ENCODE data around the gene TMEM123. TPM values are rescaled to one million over a fixed set of nuclear protein-coding genes. Genes with fewer than 3 reads are reported as not detected.

The TMEM123 gene
- total RNA-seq, 1 experiment from 2014 or later = 116 TPM

- no peaks in the 10 kb centered on the region for H3K4me1 Mint-ChIP-seq
- no peak for DNase-seq (ENCODE audit: low spot score)
- no peaks in the 10 kb centered on the region for H3K27me3 Mint-ChIP-seq (ENCODE audit: low read depth)
- no peak for TF ChIP-seq NR2C2 (CRISPR knock-in tag; IDR thresholded peaks at IDR 0.05)
- no peak for TF ChIP-seq GRHL2 (CRISPR knock-in tag; IDR thresholded peaks at IDR 0.05; ENCODE audit: insufficient replicate concordance, severe bottlenecking)
- no peak for TF ChIP-seq STAT6 (CRISPR knock-in tag; conservative IDR thresholded peaks at IDR 0.05; ENCODE audit: low read depth)
- TF ChIP-seq EMX1 (CRISPR knock-in tag; IDR thresholded peaks at IDR 0.05) = no peak
- no peak for TF ChIP-seq ZNF232 (CRISPR knock-in tag; IDR thresholded peaks at IDR 0.05)
- no peak for TF ChIP-seq ZBTB21 (CRISPR knock-in tag; IDR thresholded peaks at IDR 0.05; ENCODE audit: borderline replicate concordance)
- H3K9me3 Mint-ChIP-seq = no peaks in the 10 kb centered on the region; the same call in 1 of the 2 replicates
- peaks cover 55% of the 10 kb centered on the region for H3K36me3 Mint-ChIP-seq
- no peak for ATAC-seq
- ChIA-PET POLR2A (no interaction called here), CTCF (interaction anchor here (0.9 to 3.2 kb wide), 4 partner anchors 24 to 299 kb away, joined by 3 to 8 read pairs (median 4); no protein-coding TSS in a partner anchor)
- no peak overlapping the region for H3K4me3 Mint-ChIP-seq
- no peak overlapping the region for H3K27ac Mint-ChIP-seq
Measured at GRCh38 chr11:102367364-102367763, 85.2 kb downstream of the TMEM123 start.

- Mint-ChIP-seq H3K27me3 (ENCODE audit: low read depth) (no peaks in the 10 kb centered on the region), H3K27ac (no peak overlapping the region), H3K36me3 (peaks cover 62% of the 10 kb centered on the region), H3K4me3 (no peak overlapping the region), H3K9me3 (no peaks in the 10 kb centered on the region; the same call in 1 of the 2 replicates), H3K4me1 (no peaks in the 10 kb centered on the region)
- CTCF ChIA-PET = no interaction called here
- POLR2A ChIA-PET = no interaction called here
- ATAC-seq = no peak
- no peak for DNase-seq (ENCODE audit: low spot score)
- TF ChIP-seq ZBTB21 (CRISPR knock-in tag; IDR thresholded peaks at IDR 0.05; ENCODE audit: borderline replicate concordance) = no peak
- no peak for TF ChIP-seq ZNF232 (CRISPR knock-in tag; IDR thresholded peaks at IDR 0.05)
- TF ChIP-seq ZNF317 (CRISPR knock-in tag; IDR thresholded peaks at IDR 0.05; ENCODE audit: borderline replicate concordance, low read depth) = no peak
- TF ChIP-seq ZNF121 (CRISPR knock-in tag; IDR thresholded peaks at IDR 0.05) = no peak
- TF ChIP-seq NFE2L1 (CRISPR knock-in tag; IDR thresholded peaks at IDR 0.05) = no peak
- TF ChIP-seq SOX15 (CRISPR knock-in tag; IDR thresholded peaks at IDR 0.05) = no peak
- TF ChIP-seq ETV6 (CRISPR knock-in tag; IDR thresholded peaks at IDR 0.05) = no peak
- no peak for TF ChIP-seq ATF6 (CRISPR knock-in tag; IDR thresholded peaks at IDR 0.05)
- TF ChIP-seq GRHL2 (CRISPR knock-in tag; IDR thresholded peaks at IDR 0.05; ENCODE audit: insufficient replicate concordance, severe bottlenecking) = no peak
- no peak for TF ChIP-seq NR1H2 (CRISPR knock-in tag; IDR thresholded peaks at IDR 0.05)
- no peak for TF ChIP-seq ZNF512 (CRISPR knock-in tag; IDR thresholded peaks at IDR 0.05; ENCODE audit: borderline replicate concordance)
- no peak for TF ChIP-seq E2F5 (CRISPR knock-in tag; IDR thresholded peaks at IDR 0.05)
- no peak for TF ChIP-seq NR3C1 (CRISPR knock-in tag; conservative IDR thresholded peaks at IDR 0.05; ENCODE audit: low read depth)
- no peak for TF ChIP-seq FOXP1 (CRISPR knock-in tag; IDR thresholded peaks at IDR 0.05; ENCODE audit: borderline replicate concordance)
- TF ChIP-seq PREB (CRISPR knock-in tag; IDR thresholded peaks at IDR 0.05; ENCODE audit: borderline replicate concordance) = no peak
- TF ChIP-seq ZNF532 (CRISPR knock-in tag; IDR thresholded peaks at IDR 0.05; ENCODE audit: borderline replicate concordance) = no peak
- no peak for TF ChIP-seq E2F1 (CRISPR knock-in tag; IDR thresholded peaks at IDR 0.05)
- TF ChIP-seq FOXK1 (CRISPR knock-in tag; IDR thresholded peaks at IDR 0.05) = no peak
- TF ChIP-seq NR2C2 (CRISPR knock-in tag; IDR thresholded peaks at IDR 0.05) = no peak
Measured at GRCh38 chr11:102364991-102365390, 87.6 kb downstream of the TMEM123 start.
